Measurements from ENCODE around the gene PRDM7. TPM values are rescaled to one million over a fixed set of nuclear protein-coding genes. Genes with fewer than 3 reads are reported as not detected.

The PRDM7 gene
- total RNA-seq, 1 experiment from 2014 or later = not detected

DNA sequence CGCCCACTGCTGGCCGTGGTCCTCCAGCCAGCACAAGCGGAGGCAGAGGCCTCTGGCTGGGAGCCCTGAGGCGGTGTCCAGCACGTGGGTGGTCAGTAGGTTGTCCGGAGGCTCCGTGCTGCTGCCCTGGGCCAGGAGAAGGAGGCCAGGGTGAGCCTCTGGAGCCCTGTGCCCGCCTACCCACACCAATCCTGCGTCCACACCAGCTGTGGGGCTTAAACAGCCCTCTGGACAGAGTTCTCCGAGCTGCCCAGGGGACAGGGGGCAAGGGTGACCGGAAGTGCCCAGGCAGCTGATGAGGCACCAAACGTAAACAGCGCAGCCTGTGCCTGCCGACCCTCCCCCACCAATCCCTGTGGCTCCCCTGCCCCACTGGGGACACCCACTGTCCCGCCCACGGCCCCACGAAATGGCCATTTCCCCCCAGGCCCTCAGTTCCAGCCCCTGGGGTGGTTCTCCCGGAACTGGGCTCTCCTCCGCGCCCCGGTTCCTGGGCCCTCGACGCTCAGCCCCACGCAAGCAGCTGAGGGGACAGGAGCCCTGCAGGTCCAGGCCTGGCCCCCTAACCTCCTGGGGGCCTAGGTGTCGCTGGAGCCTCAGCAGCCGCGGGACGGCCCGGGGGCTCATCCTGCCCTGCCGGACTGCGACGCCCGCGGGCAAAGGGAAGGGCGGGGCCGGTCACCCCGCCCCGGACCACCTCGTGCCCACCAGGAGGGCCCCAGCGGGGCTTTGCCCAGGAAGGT, 30.0 kb downstream of the PRDM7 start (continued):
- TF ChIP-seq, protein P1, sequence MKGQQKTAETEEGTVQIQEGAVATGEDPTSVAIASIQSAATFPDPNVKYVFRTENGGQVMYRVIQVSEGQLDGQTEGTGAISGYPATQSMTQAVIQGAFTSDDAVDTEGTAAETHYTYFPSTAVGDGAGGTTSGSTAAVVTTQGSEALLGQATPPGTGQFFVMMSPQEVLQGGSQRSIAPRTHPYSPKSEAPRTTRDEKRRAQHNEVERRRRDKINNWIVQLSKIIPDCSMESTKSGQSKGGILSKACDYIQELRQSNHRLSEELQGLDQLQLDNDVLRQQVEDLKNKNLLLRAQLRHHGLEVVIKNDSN (CRISPR knock-in tag; IDR thresholded peaks at IDR 0.05) = peak; percentile 21; the same call in 1 of the 2 replicates
- TF ChIP-seq SP1 (CRISPR knock-in tag; conservative IDR thresholded peaks at IDR 0.05) = peak; percentile 1; the same call in 1 of the 2 replicates
- TF ChIP-seq CREM (CRISPR knock-in tag; IDR thresholded peaks at IDR 0.05) = no peak
- TF ChIP-seq SMAD4 (CRISPR knock-in tag; IDR thresholded peaks at IDR 0.05) = no peak
- TF ChIP-seq, protein P2, sequence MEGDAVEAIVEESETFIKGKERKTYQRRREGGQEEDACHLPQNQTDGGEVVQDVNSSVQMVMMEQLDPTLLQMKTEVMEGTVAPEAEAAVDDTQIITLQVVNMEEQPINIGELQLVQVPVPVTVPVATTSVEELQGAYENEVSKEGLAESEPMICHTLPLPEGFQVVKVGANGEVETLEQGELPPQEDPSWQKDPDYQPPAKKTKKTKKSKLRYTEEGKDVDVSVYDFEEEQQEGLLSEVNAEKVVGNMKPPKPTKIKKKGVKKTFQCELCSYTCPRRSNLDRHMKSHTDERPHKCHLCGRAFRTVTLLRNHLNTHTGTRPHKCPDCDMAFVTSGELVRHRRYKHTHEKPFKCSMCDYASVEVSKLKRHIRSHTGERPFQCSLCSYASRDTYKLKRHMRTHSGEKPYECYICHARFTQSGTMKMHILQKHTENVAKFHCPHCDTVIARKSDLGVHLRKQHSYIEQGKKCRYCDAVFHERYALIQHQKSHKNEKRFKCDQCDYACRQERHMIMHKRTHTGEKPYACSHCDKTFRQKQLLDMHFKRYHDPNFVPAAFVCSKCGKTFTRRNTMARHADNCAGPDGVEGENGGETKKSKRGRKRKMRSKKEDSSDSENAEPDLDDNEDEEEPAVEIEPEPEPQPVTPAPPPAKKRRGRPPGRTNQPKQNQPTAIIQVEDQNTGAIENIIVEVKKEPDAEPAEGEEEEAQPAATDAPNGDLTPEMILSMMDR (IDR thresholded peaks at IDR 0.05) = no peak
- TF ChIP-seq, protein P3, sequence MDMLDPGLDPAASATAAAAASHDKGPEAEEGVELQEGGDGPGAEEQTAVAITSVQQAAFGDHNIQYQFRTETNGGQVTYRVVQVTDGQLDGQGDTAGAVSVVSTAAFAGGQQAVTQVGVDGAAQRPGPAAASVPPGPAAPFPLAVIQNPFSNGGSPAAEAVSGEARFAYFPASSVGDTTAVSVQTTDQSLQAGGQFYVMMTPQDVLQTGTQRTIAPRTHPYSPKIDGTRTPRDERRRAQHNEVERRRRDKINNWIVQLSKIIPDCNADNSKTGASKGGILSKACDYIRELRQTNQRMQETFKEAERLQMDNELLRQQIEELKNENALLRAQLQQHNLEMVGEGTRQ (CRISPR knock-in tag; IDR thresholded peaks at IDR 0.05) = peak; percentile 59; the same call in 1 of the 2 replicates
- TF ChIP-seq MAX (CRISPR knock-in tag; IDR thresholded peaks at IDR 0.05) = peak; percentile 65; the same call in 1 of the 2 replicates
- TF ChIP-seq E2F1 (CRISPR knock-in tag; IDR thresholded peaks at IDR 0.05) = no peak
- TF ChIP-seq ZNF219 (CRISPR knock-in tag; IDR thresholded peaks at IDR 0.05; ENCODE audit: borderline replicate concordance) = no peak
- TF ChIP-seq, protein P4, sequence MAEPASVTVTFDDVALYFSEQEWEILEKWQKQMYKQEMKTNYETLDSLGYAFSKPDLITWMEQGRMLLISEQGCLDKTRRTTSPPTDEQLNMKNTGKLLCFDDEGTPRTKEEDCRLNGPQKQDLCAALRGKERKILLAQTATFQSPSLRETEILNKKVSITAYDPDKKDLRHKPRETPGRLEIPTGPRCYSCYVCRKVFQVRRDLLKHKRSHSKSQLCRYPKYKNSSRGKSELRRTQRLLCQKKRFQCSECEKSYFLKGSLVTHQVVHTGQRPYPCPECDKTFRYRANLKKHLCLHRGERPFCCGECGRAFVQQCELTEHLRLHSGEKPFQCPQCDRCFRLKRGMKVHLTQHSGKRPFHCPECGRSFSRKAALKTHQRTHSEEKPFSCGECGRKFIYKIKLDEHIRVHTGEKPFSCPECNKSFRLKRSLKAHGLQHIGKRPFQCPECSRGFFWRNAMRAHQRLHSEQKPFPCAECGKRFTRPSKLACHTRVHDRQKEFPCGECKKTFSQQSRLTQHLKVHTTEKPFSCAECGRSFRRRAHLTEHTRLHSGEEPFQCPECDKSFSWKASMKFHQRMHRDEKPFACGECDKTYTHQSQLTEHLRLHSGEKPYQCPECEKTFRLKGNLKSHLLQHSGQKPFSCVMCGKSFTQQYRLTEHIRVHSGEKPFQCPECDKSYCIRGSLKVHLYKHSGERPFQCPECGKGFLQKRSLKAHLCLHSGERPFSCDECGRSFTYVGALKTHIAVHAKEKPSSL (CRISPR knock-in tag; conservative IDR thresholded peaks at IDR 0.05) = no peak
- TF ChIP-seq GTF2I (CRISPR knock-in tag; conservative IDR thresholded peaks at IDR 0.05) = no peak

- Mint-ChIP-seq H3K36me3 (peaks cover 14% of the 10 kb centered on the region; the same call in 1 of the 2 replicates), H3K4me1 (peaks cover 10% of the 10 kb centered on the region), H3K27ac (peak overlapping the region; percentile 74; the same call in 1 of the 2 replicates), H3K9me3 (no peaks in the 10 kb centered on the region), H3K27me3 (ENCODE audit: low read depth) (peaks cover 7% of the 10 kb centered on the region), H3K4me3 (peak overlapping the region; percentile 66)
- DNase-seq (ENCODE audit: low spot score) (peak; percentile 87), ATAC-seq (peak; percentile 96)
- TF ChIP-seq ZNF121 (CRISPR knock-in tag; IDR thresholded peaks at IDR 0.05) (peak; percentile 98), CBFB (CRISPR knock-in tag; IDR thresholded peaks at IDR 0.05; ENCODE audit: low read depth) (0 out of 2 replicates have a peak, but pooled peaks have one; percentile 67), SP1 (CRISPR knock-in tag; conservative IDR thresholded peaks at IDR 0.05) (peak; percentile 56; the same call in 1 of the 2 replicates), ATF1 (CRISPR knock-in tag; IDR thresholded peaks at IDR 0.05) (no peak)
- ChIA-PET CTCF (interaction anchor here (0.7 to 5.0 kb wide), 8 partner anchors 10 to 136 kb away, joined by 3 to 26 read pairs (median 5); partner anchors contain the start of gene DBNDD1), POLR2A (interaction anchor here (1.7 kb wide), 1 partner anchor 27 kb away, joined by 8 read pairs; the partner anchor contains the start of gene DBNDD1)
These were observed 30.8 kb downstream of the PRDM7 start for GRCh38 chr16:90046122-90046970.

All from WTC11 (cell line).